GM12878 (cell line): Measurements from ENCODE around the gene MYMK. TPM values are rescaled to one million over a fixed set of nuclear protein-coding genes. Genes with fewer than 3 reads are reported as not detected.

Experiments used
- ATAC-seq: fragments of 200-7000 bp; cut with Tn5 transposase; 3 replicates; pipeline ENCODE4 v1.9.1; 2020; ENCODE audit warnings: mild to moderate bottlenecking, moderate library complexity
- BruUV-seq: library from RNA; stranded (reverse); fragments of 400-500 nt; replicated peaks from 2 replicates; lab custom pipeline; 2021; lab: Mats Ljungman, UMichigan
- CTCF ChIA-PET: fragments of 300-600 bp; sonication (Branson Sonifier 250); formaldehyde crosslinking; extraction: SDS; loops from one replicate; lab custom pipeline; 2021; ENCODE audit warnings: inconsistent platforms; lab: Yijun Ruan, JAX
- POLR2A ChIA-PET: fragments of 350-600 bp; formaldehyde crosslinking; extraction: SDS; loops from one replicate; lab custom pipeline; 2021; ENCODE audit warnings: inconsistent platforms; lab: Charles Lee
- RAD21 ChIA-PET: fragments of 300-600 bp; sonication (Branson Sonifier 250); formaldehyde crosslinking; loops from one replicate; lab custom pipeline; 2023; ENCODE audit warnings: antibody characterized with exemption; ENCODE audit not compliant: unreplicated experiment; lab: Charles Lee
- SMC1A ChIA-PET: fragments of 300-600 bp; sonication (Branson Sonifier 250); formaldehyde crosslinking; loops from one replicate; lab custom pipeline; 2023; ENCODE audit not compliant: unreplicated experiment, uncharacterized antibody; lab: Charles Lee
- DNase-seq: peaks from one replicate; pipeline ENCODE4 v3.0.0-alpha.2; 2011; ENCODE audit warnings: low read depth, low spot score
- FAIRE-seq: peaks from 3 replicates; lab custom pipeline; 2011; peaks lifted over from hg19 to GRCh38; lab: Jason Lieb, UNC
- H2AFZ ChIP-seq: 2 replicates; pipeline ENCODE4 v1.6.0; 2011; ENCODE audit warnings: low read depth, low read length, control low read depth; ENCODE audit not compliant: control insufficient read depth
- H3K27ac ChIP-seq: 2 replicates; pipeline ENCODE4 v1.5.1; 2011; ENCODE audit warnings: control low read depth; ENCODE audit not compliant: control insufficient read depth, insufficient read depth
- H3K27me3 ChIP-seq, 2 experiments: replicated peaks in 1 of 2; 2 replicates each; pipeline versions ENCODE4 v1.6.0 to v1.6.1; 2011; ENCODE audit warnings: low read length in 1 of 2; ENCODE audit not compliant: control insufficient read depth in 2 of 2, insufficient read depth in 2 of 2
- H3K36me3 ChIP-seq, 2 experiments: 2 replicates each; pipeline ENCODE4 v1.5.1; 2011; ENCODE audit warnings: low read length in 1 of 2; ENCODE audit not compliant: control insufficient read depth in 2 of 2, insufficient read depth in 2 of 2
- H3K4me1 ChIP-seq: 2 replicates; pipeline ENCODE4 v1.6.1; 2011; ENCODE audit warnings: mild to moderate bottlenecking, low read length, moderate library complexity, mixed read lengths; ENCODE audit not compliant: control insufficient read depth, insufficient read depth
- H3K4me2 ChIP-seq: 2 replicates; pipeline ENCODE4 v1.6.0; 2011; ENCODE audit warnings: control low read depth; ENCODE audit not compliant: control insufficient read depth, insufficient read depth
- H3K4me3 ChIP-seq: fragments of 200-600 bp; sonication (generic); 2 replicates; pipeline ENCODE4 v1.5.1; 2016
- H3K79me2 ChIP-seq: 2 replicates; pipeline ENCODE4 v1.6.0; 2011; ENCODE audit warnings: low read length; ENCODE audit not compliant: control insufficient read depth, insufficient read depth
- H3K9ac ChIP-seq: 2 replicates; pipeline ENCODE4 v1.8.0; 2011; ENCODE audit warnings: low read length, control low read depth, mixed read lengths; ENCODE audit not compliant: control insufficient read depth, insufficient read depth
- H3K9me3 ChIP-seq: replicated peaks from 3 replicates; pipeline ENCODE4 v1.5.1; 2011; ENCODE audit warnings: mild to moderate bottlenecking, low read length; ENCODE audit not compliant: control insufficient read depth, insufficient read depth
- H4K20me1 ChIP-seq: 2 replicates; pipeline ENCODE4 v1.6.0; 2011; ENCODE audit not compliant: control insufficient read depth, insufficient read depth
- CEBPZ ChIP-seq: fragments of 150-350 bp; IDR thresholded peaks from 2 replicates; pipeline ENCODE4 v1.6.1; 2016; ENCODE audit warnings: low read depth, low read length
- HDGF ChIP-seq: fragments of 450-650 bp; IDR thresholded peaks from 2 replicates; pipeline ENCODE4 v1.6.1; 2016; ENCODE audit warnings: antibody characterized with exemption
- NFYB ChIP-seq: IDR thresholded peaks from 2 replicates; pipeline ENCODE4 v1.6.1; 2011; ENCODE audit warnings: low read depth, mild to moderate bottlenecking, low read length, improper control_type of control experiment, moderate library complexity; ENCODE audit not compliant: insufficient read depth
- RUNX3 ChIP-seq: IDR thresholded peaks from 2 replicates; pipeline ENCODE4 v1.6.1; 2012; ENCODE audit warnings: low read length, inconsistent platforms
- WGBS: methylation state at CpG from one replicate; pipeline ENCODE4 v1.1.6; 2016; ENCODE audit warnings: low lambda C conversion rate; ENCODE audit not compliant: insufficient replicate concordance, insufficient coverage; ENCODE audit errors: missing lambda C conversion rate; 5-methylcytosine and 5-hydroxymethylcytosine counted together
- in situ Hi-C: fragments of 300-500 bp; cut with MboI; formaldehyde crosslinking; loops from 9 replicates; pipeline ENCODE4 v1.14.3; 2018; ENCODE audit warnings: mixed read lengths
- intact Hi-C: fragments of 100-400 bp; cut with micrococcal nuclease; formaldehyde crosslinking; loops from one replicate; pipeline ENCODE4 v1.14.2; 2022; ENCODE audit not compliant: unreplicated experiment
- polyA plus RNA-seq, 11 experiments: library from polyadenylated mRNA; depleted of rRNA in 4 of 11; unstranded in 6 of 11; stranded (reverse) in 5 of 11; fragments of >200 nt; fragmentation: Nextera tagmentation in 4 of 11; fragmentation: Illumina TruSeq in 1 of 11; extraction: Ambion mirVana in 4 of 11; extraction: Trizol in 1 of 11; gene quantifications; 1 replicate in 1 of 11; 2 replicates in 10 of 11; pipeline versions ENCODE4 v1.2.1 to v1.2.3, GENCODE V29; 2011 to 2016; ENCODE audit warnings: inconsistent platforms in 2 of 11, missing spikeins in 2 of 11, low read depth in 1 of 11
- total RNA-seq, 4 experiments: library from RNA; depleted of rRNA in 3 of 4; stranded (reverse); fragments of >200 nt in 3 of 4; fragmentation: Illumina TruSeq in 1 of 4; extraction: Trizol in 1 of 4; gene quantifications; 2 replicates each; pipeline versions ENCODE4 v1.2.1 to v1.2.3, GENCODE V29; 2013 to 2021

MYMK gene
- total and polyA plus RNA-seq, 10 of the 15 experiments (the other 5 are each of a cell fraction or from before 2014, with no cell fraction given) = not detected

GRCh38 chr9:133476036-133476931, 48.5 kb downstream of the MYMK start:
- DNase-seq (no peak), FAIRE-seq (no peak), ATAC-seq (peak; percentile 4; the same call in 1 of the 3 replicates)
- peaks cover 3% of the 10 kb centered on the region; the same call in 1 of the 2 replicates for H4K20me1 ChIP-seq
- H3K27me3 ChIP-seq = no peaks in the 10 kb centered on the region
- H3K4me1 ChIP-seq = peaks cover 15% of the 10 kb centered on the region
- H2AFZ ChIP-seq = no peak overlapping the region
- RAD21 ChIA-PET = interaction anchor here (0.9 to 3.1 kb wide), 2 partner anchors 16 to 53 kb away, joined by 3 to 10 read pairs; partner anchors contain the start of gene ADAMTS13
- in situ Hi-C loops = no loop called here
- POLR2A ChIA-PET = interaction anchor here (0.6 to 4.0 kb wide), 2 partner anchors 16 to 1856 kb away, joined by 3 to 27 read pairs; partner anchors contain the start of gene CACFD1
- CTCF ChIA-PET = interaction anchor here (1.0 to 1.9 kb wide), 2 partner anchors 14 to 290 kb away, joined by 3 to 5 read pairs; no protein-coding TSS in a partner anchor
- peaks cover 9 to 24% of the 10 kb centered on the region in 2 experiments; a peak in 3 of 4 replicates for H3K36me3 ChIP-seq
- H3K9me3 ChIP-seq = no peaks in the 10 kb centered on the region
- intact Hi-C loops = loop anchor here (5.0 kb wide), 2 partner anchors 59 to 129 kb away; partner anchors contain the start of genes MED22, REXO4 and RPL7A
- WGBS = 74% methylated on average over 27 of the region's 27 CpGs
- peak overlapping the region; percentile 74; the same call in 1 of the 2 replicates for H3K9ac ChIP-seq
- no peak for TF ChIP-seq HDGF
- no peak for TF ChIP-seq NFYB
- peak; percentile 22; the same call in 1 of the 2 replicates for TF ChIP-seq RUNX3
- no peak for TF ChIP-seq CEBPZ
- peaks cover 30% of the 10 kb centered on the region for H3K79me2 ChIP-seq
- peak overlapping the region; percentile 83 for H3K27ac ChIP-seq
- TSS peak; percentile 40 for BruUV-seq
- H3K4me2 ChIP-seq = peak overlapping the region; percentile 74
- peak overlapping the region; percentile 94; the same call in 1 of the 2 replicates for H3K4me3 ChIP-seq
- SMC1A ChIA-PET = interaction anchor here (0.7 to 1.1 kb wide), 2 partner anchors 16 to 57 kb away, joined by 3 to 5 read pairs; partner anchors contain the start of gene CACFD1
